ENCODE results near the gene SFRP5.

Gene SFRP5

DNA sequence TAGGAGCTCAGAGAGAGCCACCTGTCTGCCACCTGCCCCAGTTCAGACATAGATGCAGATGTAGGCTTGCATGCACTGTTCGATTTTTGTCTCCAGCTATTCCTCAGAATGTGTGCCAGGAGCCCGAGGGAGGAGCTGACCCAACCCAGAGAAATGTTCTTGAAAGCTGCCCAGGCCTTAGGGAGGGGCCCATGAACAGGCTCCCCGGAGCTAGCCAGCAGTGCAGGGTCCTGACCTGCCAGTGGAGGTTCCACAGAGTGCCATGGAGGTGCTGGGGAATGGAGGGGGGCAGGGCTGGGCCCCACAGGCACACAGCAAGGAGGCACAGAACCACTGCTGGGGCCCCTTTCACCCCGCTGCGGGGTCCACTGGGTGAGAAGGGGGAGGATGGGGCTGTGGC lies 29.6 kb upstream of the SFRP5 start:
- no peak overlapping the region for H3K4ac ChIP-seq (ENCODE audit: low read depth, low read length)
- no peak overlapping the region for H3K4me3 ChIP-seq (ENCODE audit: low read length)
- no peak overlapping the region for H3K9ac ChIP-seq (ENCODE audit: low read length)
- DNase-seq, result no peak
- H3K79me2 ChIP-seq (ENCODE audit: control insufficient read depth, insufficient read depth, low read length), result no peaks in the 10 kb centered on the region
- no peak overlapping the region for H4K8ac ChIP-seq (ENCODE audit: low read depth, low read length)
- H2AK5ac ChIP-seq (ENCODE audit: low read length), result no peak overlapping the region
- H2BK5ac ChIP-seq (ENCODE audit: low read length), result no peak overlapping the region
- no peak overlapping the region for H3K56ac ChIP-seq (ENCODE audit: low read length)
- H3K36me3 ChIP-seq (ENCODE audit: control insufficient read depth, insufficient read depth, low read length), result no peaks in the 10 kb centered on the region
- WGBS (ENCODE audit: extremely low coverage, insufficient coverage, low lambda C conversion rate), result no CpG with 5 or more reads among the region's 5 CpGs
- no peaks in the 10 kb centered on the region for H3K4me1 ChIP-seq (ENCODE audit: control insufficient read depth, low read depth, low read length)
- H3K27me3 ChIP-seq (ENCODE audit: insufficient read depth, low read length, poor library complexity), result no peaks in the 10 kb centered on the region
- no peak overlapping the region for H3K27ac ChIP-seq (ENCODE audit: low read depth, low read length)
- H2BK15ac ChIP-seq (replicated peaks; ENCODE audit: low read depth), result no peak overlapping the region
- no peak overlapping the region for H2BK120ac ChIP-seq (ENCODE audit: low read depth, low read length)
- H3K4me2 ChIP-seq (ENCODE audit: low read length), result no peak overlapping the region
- H4K5ac ChIP-seq (ENCODE audit: low read length), result no peak overlapping the region
- no peak overlapping the region for H3K18ac ChIP-seq (ENCODE audit: low read length)
- H3K79me1 ChIP-seq (ENCODE audit: low read length), result no peaks in the 10 kb centered on the region
- no peak overlapping the region for H3K23ac ChIP-seq (ENCODE audit: low read length)

DNA sequence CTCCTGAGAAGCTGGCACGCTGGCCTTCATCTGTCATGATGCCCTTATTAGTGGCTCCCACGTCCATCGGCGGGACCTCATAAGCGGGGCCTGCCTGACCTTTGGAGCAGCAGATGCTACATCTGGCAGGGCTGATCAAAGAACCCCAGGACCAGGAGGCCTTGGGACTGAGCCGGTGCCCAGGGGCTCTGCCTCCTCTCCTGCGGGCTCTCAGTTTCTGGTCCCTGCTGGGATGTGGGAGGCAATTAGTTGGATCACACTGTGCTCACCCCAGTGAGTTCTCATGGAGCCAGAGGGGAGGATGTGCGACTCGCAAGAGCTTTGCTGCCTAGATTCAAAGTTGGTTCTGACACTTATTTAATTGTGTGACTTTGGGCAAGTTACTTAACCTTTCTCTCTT lies 28.7 kb upstream of the SFRP5 start:
- Histone ChIP-seq H3K4me1 (ENCODE audit: control insufficient read depth, low read depth, low read length) (no peaks in the 10 kb centered on the region), H2AK5ac (ENCODE audit: low read length) (no peak overlapping the region), H3K18ac (ENCODE audit: low read length) (no peak overlapping the region), H3K9ac (ENCODE audit: low read length) (no peak overlapping the region), H2BK5ac (ENCODE audit: low read length) (no peak overlapping the region), H3K27me3 (ENCODE audit: insufficient read depth, low read length, poor library complexity) (no peaks in the 10 kb centered on the region), H3K79me2 (ENCODE audit: control insufficient read depth, insufficient read depth, low read length) (no peaks in the 10 kb centered on the region), H3K4me3 (ENCODE audit: low read length) (no peak overlapping the region), H3K4ac (ENCODE audit: low read depth, low read length) (no peak overlapping the region), H4K8ac (ENCODE audit: low read depth, low read length) (no peak overlapping the region), H3K79me1 (ENCODE audit: low read length) (no peaks in the 10 kb centered on the region), H3K27ac (ENCODE audit: low read depth, low read length) (no peak overlapping the region), H2BK120ac (ENCODE audit: low read depth, low read length) (no peak overlapping the region), H3K56ac (ENCODE audit: low read length) (no peak overlapping the region), H2BK15ac (replicated peaks; ENCODE audit: low read depth) (no peak overlapping the region), H3K36me3 (ENCODE audit: control insufficient read depth, insufficient read depth, low read length) (no peaks in the 10 kb centered on the region), H3K23ac (ENCODE audit: low read length) (no peak overlapping the region), H3K4me2 (ENCODE audit: low read length) (no peak overlapping the region), H4K5ac (ENCODE audit: low read length) (no peak overlapping the region)
- no peak for DNase-seq
- no CpG with 5 or more reads among the region's 9 CpGs for WGBS (ENCODE audit: extremely low coverage, insufficient coverage, low lambda C conversion rate)

DNA sequence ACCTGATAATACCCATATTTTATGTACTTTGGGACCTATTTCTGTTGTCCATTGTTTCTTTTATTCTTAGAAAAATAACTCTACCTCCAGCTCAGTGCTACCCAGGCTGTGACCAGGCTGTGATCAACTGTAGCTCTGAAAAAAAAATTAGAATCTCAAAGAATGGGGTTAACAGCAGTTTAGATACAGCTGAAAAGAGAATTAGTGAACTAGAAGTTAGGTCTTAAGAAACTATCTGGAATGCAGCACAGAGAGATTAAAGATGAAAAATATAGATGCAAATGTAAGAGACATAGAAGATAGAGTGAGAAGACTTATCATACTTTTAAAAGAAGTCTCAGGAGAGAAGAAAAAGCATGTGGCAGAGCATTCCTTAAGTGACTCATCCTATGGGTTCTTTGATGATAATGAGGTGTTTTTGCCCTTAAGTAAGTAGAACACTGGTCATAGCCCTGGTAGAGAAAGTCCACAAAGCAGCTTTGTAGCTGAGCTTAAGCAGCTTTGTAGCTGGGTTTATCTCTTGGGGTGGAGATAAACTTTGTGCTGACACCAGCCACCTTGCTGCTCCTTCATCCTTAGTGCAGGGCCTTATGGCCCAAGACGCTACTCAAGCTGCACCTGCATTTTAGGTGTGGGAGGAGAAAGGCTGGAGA lies 27.3 kb upstream of the SFRP5 start:
- Histone ChIP-seq H3K36me3 (ENCODE audit: control insufficient read depth, insufficient read depth, low read length) (no peaks in the 10 kb centered on the region), H4K5ac (ENCODE audit: low read length) (no peak overlapping the region), H2BK120ac (ENCODE audit: low read depth, low read length) (no peak overlapping the region), H3K4me3 (ENCODE audit: low read length) (no peak overlapping the region), H3K4me2 (ENCODE audit: low read length) (no peak overlapping the region), H3K27me3 (ENCODE audit: insufficient read depth, low read length, poor library complexity) (no peaks in the 10 kb centered on the region), H3K27ac (ENCODE audit: low read depth, low read length) (no peak overlapping the region), H2AK5ac (ENCODE audit: low read length) (no peak overlapping the region), H3K4me1 (ENCODE audit: control insufficient read depth, low read depth, low read length) (no peaks in the 10 kb centered on the region), H3K9ac (ENCODE audit: low read length) (no peak overlapping the region), H4K8ac (ENCODE audit: low read depth, low read length) (no peak overlapping the region), H2BK5ac (ENCODE audit: low read length) (no peak overlapping the region), H3K79me2 (ENCODE audit: control insufficient read depth, insufficient read depth, low read length) (no peaks in the 10 kb centered on the region), H3K4ac (ENCODE audit: low read depth, low read length) (no peak overlapping the region), H3K23ac (ENCODE audit: low read length) (no peak overlapping the region), H3K18ac (ENCODE audit: low read length) (no peak overlapping the region), H3K79me1 (ENCODE audit: low read length) (no peaks in the 10 kb centered on the region), H2BK15ac (replicated peaks; ENCODE audit: low read depth) (no peak overlapping the region), H3K56ac (ENCODE audit: low read length) (no peak overlapping the region)
- no CpG with 5 or more reads among the region's 1 CpG for WGBS (ENCODE audit: extremely low coverage, insufficient coverage, low lambda C conversion rate)
- DNase-seq, result no peak

DNA sequence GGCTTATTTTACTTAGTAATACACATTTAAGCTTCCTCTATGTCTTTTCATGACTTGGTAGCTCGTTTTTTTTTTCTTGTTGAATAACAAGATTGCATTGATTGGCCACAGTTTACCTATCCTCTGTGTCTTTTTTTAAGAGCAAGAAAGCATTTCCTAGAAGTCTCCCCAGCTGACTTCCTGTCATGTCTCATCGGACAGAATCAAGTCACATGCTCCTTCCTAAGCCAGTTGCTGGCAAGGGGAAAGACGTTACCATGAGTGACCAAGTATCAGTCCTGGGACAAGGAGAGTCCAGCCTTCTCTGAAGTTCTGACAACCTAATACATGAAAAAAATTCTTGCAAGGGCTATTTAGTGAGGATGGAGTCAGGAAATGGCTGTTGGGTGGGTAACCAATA lies 24.9 kb upstream of the SFRP5 start:
- no peak overlapping the region for H3K4me3 ChIP-seq (ENCODE audit: low read length)
- no peak overlapping the region for H4K8ac ChIP-seq (ENCODE audit: low read depth, low read length)
- no peak for DNase-seq
- no peak overlapping the region for H3K18ac ChIP-seq (ENCODE audit: low read length)
- no peaks in the 10 kb centered on the region for H3K79me2 ChIP-seq (ENCODE audit: control insufficient read depth, insufficient read depth, low read length)
- no peak overlapping the region for H3K27ac ChIP-seq (ENCODE audit: low read depth, low read length)
- H2BK120ac ChIP-seq (ENCODE audit: low read depth, low read length), result no peak overlapping the region
- H2BK15ac ChIP-seq (replicated peaks; ENCODE audit: low read depth), result no peak overlapping the region
- no peak overlapping the region for H4K5ac ChIP-seq (ENCODE audit: low read length)
- no peaks in the 10 kb centered on the region for H3K27me3 ChIP-seq (ENCODE audit: insufficient read depth, low read length, poor library complexity)
- H3K9ac ChIP-seq (ENCODE audit: low read length), result no peak overlapping the region
- no CpG with 5 or more reads among the region's 3 CpGs for WGBS (ENCODE audit: extremely low coverage, insufficient coverage, low lambda C conversion rate)
- H3K36me3 ChIP-seq (ENCODE audit: control insufficient read depth, insufficient read depth, low read length), result no peaks in the 10 kb centered on the region
- H2BK5ac ChIP-seq (ENCODE audit: low read length), result no peak overlapping the region
- no peak overlapping the region for H3K4me2 ChIP-seq (ENCODE audit: low read length)
- H3K56ac ChIP-seq (ENCODE audit: low read length), result no peak overlapping the region
- no peaks in the 10 kb centered on the region for H3K4me1 ChIP-seq (ENCODE audit: control insufficient read depth, low read depth, low read length)
- H3K79me1 ChIP-seq (ENCODE audit: low read length), result no peaks in the 10 kb centered on the region
- no peak overlapping the region for H3K23ac ChIP-seq (ENCODE audit: low read length)
- no peak overlapping the region for H3K4ac ChIP-seq (ENCODE audit: low read depth, low read length)
- H2AK5ac ChIP-seq (ENCODE audit: low read length), result no peak overlapping the region

DNA sequence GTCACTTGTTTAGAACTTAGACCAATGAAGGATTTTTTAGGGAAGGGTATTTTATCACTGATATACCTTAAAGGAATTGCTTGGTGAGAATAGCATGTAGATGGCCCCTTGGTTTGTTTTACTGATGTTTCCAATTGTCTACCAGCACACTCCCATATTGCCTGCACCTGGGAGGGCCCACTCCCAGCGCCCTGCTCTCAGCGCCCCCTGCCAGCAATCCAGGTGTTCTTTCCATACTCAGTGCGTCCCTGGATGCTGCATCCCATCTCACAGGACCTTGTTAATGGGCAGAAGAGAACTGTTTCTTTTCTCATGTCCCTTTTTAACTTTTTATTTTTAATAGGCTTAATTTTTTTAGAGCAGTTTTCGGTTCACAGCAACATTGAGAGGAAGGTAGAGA lies 24.1 kb upstream of the SFRP5 start:
- Histone ChIP-seq H3K79me1 (ENCODE audit: low read length) (no peaks in the 10 kb centered on the region), H4K8ac (ENCODE audit: low read depth, low read length) (no peak overlapping the region), H3K23ac (ENCODE audit: low read length) (no peak overlapping the region), H3K4me1 (ENCODE audit: control insufficient read depth, low read depth, low read length) (no peaks in the 10 kb centered on the region), H3K4ac (ENCODE audit: low read depth, low read length) (no peak overlapping the region), H2BK120ac (ENCODE audit: low read depth, low read length) (no peak overlapping the region), H4K5ac (ENCODE audit: low read length) (no peak overlapping the region), H2AK5ac (ENCODE audit: low read length) (no peak overlapping the region), H3K79me2 (ENCODE audit: control insufficient read depth, insufficient read depth, low read length) (no peaks in the 10 kb centered on the region), H3K56ac (ENCODE audit: low read length) (no peak overlapping the region), H3K4me3 (ENCODE audit: low read length) (no peak overlapping the region), H2BK5ac (ENCODE audit: low read length) (no peak overlapping the region), H2BK15ac (replicated peaks; ENCODE audit: low read depth) (no peak overlapping the region), H3K18ac (ENCODE audit: low read length) (no peak overlapping the region), H3K27me3 (ENCODE audit: insufficient read depth, low read length, poor library complexity) (no peaks in the 10 kb centered on the region), H3K27ac (ENCODE audit: low read depth, low read length) (no peak overlapping the region), H3K9ac (ENCODE audit: low read length) (no peak overlapping the region), H3K36me3 (ENCODE audit: control insufficient read depth, insufficient read depth, low read length) (no peaks in the 10 kb centered on the region), H3K4me2 (ENCODE audit: low read length) (no peak overlapping the region)
- no peak for DNase-seq
- no CpG with 5 or more reads among the region's 4 CpGs for WGBS (ENCODE audit: extremely low coverage, insufficient coverage, low lambda C conversion rate)
